Measurements from ENCODE around the gene VILL. TPM values are rescaled to one million over a fixed set of nuclear protein-coding genes. Genes with fewer than 3 reads are reported as not detected.

Gene VILL
- total RNA-seq, 1 experiment from 2014 or later = 1.2 TPM

DNA sequence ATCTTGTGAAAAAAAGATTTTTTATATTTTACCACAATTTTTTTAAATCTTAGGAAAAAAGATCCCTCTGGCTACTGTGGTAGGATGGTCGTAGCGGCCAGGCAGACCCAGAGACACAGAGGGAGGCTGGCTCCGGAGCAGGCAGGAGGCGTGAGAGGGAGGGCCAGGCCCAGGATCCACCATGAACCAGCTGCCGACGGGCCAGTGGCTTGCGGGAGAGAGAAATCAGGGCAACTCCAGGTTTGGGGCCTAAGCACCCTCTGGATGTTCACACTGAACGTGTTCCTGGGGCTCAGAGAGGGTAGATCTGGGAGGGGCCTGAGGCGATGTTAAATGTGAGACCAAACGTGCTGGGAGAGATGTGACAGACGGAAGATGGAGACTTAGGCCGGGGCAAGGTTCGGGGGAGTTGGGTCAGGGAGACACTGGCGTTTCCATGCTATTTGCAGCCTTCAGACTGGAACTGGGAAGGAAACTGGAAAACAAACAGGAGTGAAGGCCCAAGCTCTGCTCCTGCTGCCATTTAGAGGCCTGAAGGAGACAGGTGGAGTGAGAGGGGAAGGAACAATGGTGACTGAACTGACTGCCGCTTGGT is 1.6 kb upstream of the VILL start:
- H3K9ac ChIP-seq (ENCODE audit: low read length) = no peak overlapping the region
- intact Hi-C loops (cut with micrococcal nuclease) = no loop called here
- no peaks in the 10 kb centered on the region for H4K20me1 ChIP-seq (ENCODE audit: insufficient read depth)
- no TSS peak for BruUV-seq (replicated peaks)
- TF ChIP-seq RAD21 (IDR thresholded peaks at IDR 0.05; ENCODE audit: low read depth) = no peak
- TF ChIP-seq, protein P1, sequence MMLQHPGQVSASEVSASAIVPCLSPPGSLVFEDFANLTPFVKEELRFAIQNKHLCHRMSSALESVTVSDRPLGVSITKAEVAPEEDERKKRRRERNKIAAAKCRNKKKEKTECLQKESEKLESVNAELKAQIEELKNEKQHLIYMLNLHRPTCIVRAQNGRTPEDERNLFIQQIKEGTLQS (IDR thresholded peaks at IDR 0.05) = no peak
- no peak for TF ChIP-seq EGR1 (IDR thresholded peaks at IDR 0.05; ENCODE audit: low read depth)
- no peak for TF ChIP-seq FOSL1 (IDR thresholded peaks at IDR 0.05; ENCODE audit: low read depth)
- TF ChIP-seq, protein P2, sequence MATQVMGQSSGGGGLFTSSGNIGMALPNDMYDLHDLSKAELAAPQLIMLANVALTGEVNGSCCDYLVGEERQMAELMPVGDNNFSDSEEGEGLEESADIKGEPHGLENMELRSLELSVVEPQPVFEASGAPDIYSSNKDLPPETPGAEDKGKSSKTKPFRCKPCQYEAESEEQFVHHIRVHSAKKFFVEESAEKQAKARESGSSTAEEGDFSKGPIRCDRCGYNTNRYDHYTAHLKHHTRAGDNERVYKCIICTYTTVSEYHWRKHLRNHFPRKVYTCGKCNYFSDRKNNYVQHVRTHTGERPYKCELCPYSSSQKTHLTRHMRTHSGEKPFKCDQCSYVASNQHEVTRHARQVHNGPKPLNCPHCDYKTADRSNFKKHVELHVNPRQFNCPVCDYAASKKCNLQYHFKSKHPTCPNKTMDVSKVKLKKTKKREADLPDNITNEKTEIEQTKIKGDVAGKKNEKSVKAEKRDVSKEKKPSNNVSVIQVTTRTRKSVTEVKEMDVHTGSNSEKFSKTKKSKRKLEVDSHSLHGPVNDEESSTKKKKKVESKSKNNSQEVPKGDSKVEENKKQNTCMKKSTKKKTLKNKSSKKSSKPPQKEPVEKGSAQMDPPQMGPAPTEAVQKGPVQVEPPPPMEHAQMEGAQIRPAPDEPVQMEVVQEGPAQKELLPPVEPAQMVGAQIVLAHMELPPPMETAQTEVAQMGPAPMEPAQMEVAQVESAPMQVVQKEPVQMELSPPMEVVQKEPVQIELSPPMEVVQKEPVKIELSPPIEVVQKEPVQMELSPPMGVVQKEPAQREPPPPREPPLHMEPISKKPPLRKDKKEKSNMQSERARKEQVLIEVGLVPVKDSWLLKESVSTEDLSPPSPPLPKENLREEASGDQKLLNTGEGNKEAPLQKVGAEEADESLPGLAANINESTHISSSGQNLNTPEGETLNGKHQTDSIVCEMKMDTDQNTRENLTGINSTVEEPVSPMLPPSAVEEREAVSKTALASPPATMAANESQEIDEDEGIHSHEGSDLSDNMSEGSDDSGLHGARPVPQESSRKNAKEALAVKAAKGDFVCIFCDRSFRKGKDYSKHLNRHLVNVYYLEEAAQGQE (IDR thresholded peaks at IDR 0.05; ENCODE audit: low read depth) = no peak
- TF ChIP-seq, protein P3, sequence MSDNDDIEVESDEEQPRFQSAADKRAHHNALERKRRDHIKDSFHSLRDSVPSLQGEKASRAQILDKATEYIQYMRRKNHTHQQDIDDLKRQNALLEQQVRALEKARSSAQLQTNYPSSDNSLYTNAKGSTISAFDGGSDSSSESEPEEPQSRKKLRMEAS (IDR thresholded peaks at IDR 0.05) = no peak
- no peak for TF ChIP-seq SP1 (IDR thresholded peaks at IDR 0.05; ENCODE audit: low read depth)
- TF ChIP-seq ZFX (IDR thresholded peaks at IDR 0.05) = no peak
- no peak for TF ChIP-seq CEBPB (IDR thresholded peaks at IDR 0.05; ENCODE audit: low read depth)
- TF ChIP-seq EZH2 (IDR thresholded peaks at IDR 0.05) = no peak
- no peak for TF ChIP-seq TCF7L2 (IDR thresholded peaks at IDR 0.05; ENCODE audit: borderline replicate concordance, extremely low read depth, insufficient read depth, insufficient read length)
- no peak for TF ChIP-seq JUND (IDR thresholded peaks at IDR 0.05)
- CTCF ChIA-PET = interaction anchor here (1.0 kb wide), 1 partner anchor 134 kb away, joined by 3 read pairs; no protein-coding TSS in a partner anchor
- ATAC-seq (no peak), DNase-seq (ENCODE audit: low read depth, low spot score) (no peak)
- no peak overlapping the region for H3K27ac ChIP-seq (ENCODE audit: low read depth, low read length)
- H3K4me1 ChIP-seq (ENCODE audit: control insufficient read depth in 1 of 2, insufficient read depth in 2 of 2, low read length in 2 of 2) = peaks cover 10 to 30% of the 10 kb centered on the region in 2 experiments; a peak in 3 of 4 replicates
- no peaks in the 10 kb centered on the region for H3K27me3 ChIP-seq (ENCODE audit: insufficient read depth, low read length)
- POLR2A ChIA-PET = no interaction called here
- H3K4me3 ChIP-seq (replicated peaks in 1 of 2; ENCODE audit: low read depth in 1 of 2, low read length in 2 of 2) = no peak overlapping the region
- no peaks in the 10 kb centered on the region for H3K9me3 ChIP-seq (ENCODE audit: control insufficient read depth in 1 of 2, insufficient read depth in 1 of 2, low read depth in 1 of 2, low read length in 2 of 2)
- RAD21 ChIA-PET (ENCODE audit: low non-redundant PET in 1 of 2, low total read pairs in 2 of 2, uncharacterized antibody in 2 of 2, unreplicated experiment in 2 of 2) = no interaction called here
- no peak overlapping the region for H2AFZ ChIP-seq (ENCODE audit: low read depth, low read length, poor library complexity, severe bottlenecking)
- H3K9me2 ChIP-seq (ENCODE audit: insufficient read depth) = no peaks in the 10 kb centered on the region
- H3K79me2 ChIP-seq (ENCODE audit: insufficient read depth, low read length) = no peaks in the 10 kb centered on the region
- H3K36me3 ChIP-seq (ENCODE audit: control insufficient read depth in 1 of 2, insufficient read depth in 2 of 2, low read length in 2 of 2) = no peaks in the 10 kb centered on the region
- no peak overlapping the region for H3K4me2 ChIP-seq (ENCODE audit: low read length)
